ENCODE data around the gene MKLN1. TPM values are rescaled to one million over a fixed set of nuclear protein-coding genes. Genes with fewer than 3 reads are reported as not detected.
"Not testable (repeated sequence)": the region's sequence is repeated elsewhere in the genome, so short reads cannot be mapped to it uniquely, and the experiment has no call there.

Gene MKLN1
- total RNA-seq, 1 experiment from 2014 or later, result 11.2 TPM

GRCh38 chr7:131400681-131401176, 73.1 kb downstream of the MKLN1 start:
- peak; percentile 23 for DNase-seq (ENCODE audit: low spot score)

GRCh38 chr7:131401194-131401593, 73.5 kb downstream of the MKLN1 start:
- DNase-seq (ENCODE audit: low spot score), result no peak

- DNase-seq (ENCODE audit: low spot score), result no peak
Observed at GRCh38 chr7:131403322-131403721, 75.6 kb downstream of the MKLN1 start.

- DNase-seq (ENCODE audit: low spot score), result no peak
Observed at GRCh38 chr7:131404226-131404911, 76.7 kb downstream of the MKLN1 start.

DNA sequence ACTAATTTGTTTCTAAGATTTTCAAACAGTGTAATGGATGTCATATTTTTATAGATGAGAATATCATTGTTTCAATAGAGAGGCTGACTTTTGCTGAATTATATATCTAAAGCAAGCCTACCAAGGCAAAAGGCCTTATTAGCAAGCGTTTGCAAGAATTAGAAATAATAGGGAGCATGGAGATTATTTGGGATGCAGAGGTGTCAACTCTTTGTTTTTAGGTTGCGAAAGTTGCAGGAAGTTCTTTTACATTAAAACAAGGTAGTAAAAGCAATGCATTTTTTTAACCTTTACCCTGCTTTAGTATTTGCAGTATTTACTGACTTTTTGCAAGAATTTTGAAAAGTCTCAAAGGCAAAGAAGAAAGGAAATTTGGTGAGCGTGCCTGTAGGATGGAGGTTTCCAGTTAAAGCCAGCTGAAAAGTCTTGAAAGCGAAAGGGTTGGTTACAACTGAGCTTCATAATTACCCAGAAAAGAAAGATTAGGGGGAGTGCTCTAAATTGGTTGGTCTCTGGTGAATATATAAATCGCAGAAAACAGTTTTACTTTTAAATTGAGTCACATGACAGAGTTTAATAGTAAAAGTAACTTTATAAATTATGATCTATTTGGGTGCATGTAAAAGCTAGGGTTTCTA, 81.6 kb downstream of the MKLN1 start:
- no peak for DNase-seq (ENCODE audit: low spot score)

DNA sequence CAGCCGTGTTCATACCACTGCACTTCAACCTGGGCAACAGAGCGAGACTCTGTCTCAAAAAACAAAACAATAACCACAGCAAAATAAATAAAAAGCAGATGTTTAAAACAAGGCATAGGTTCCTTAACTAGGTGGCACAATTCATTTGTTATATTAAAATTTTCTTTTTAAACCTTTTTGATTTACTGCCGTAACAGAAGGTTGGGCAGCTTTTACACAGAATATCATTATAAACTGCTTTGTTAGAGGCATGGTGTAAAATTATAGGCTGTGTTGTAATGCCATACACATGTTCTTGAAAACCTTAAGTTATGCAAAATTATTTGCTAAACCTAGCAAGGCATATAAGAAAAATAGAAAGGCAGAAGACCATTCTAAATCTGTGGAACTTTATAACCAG, 84.4 kb downstream of the MKLN1 start:
- DNase-seq (ENCODE audit: low spot score), result no peak

GRCh38 chr7:131413711-131414110, 86.0 kb downstream of the MKLN1 start:
- DNase-seq (ENCODE audit: low spot score), result no peak

- DNase-seq (ENCODE audit: low spot score), result peak; percentile 67
Observed at GRCh38 chr7:131424219-131424822, 96.6 kb downstream of the MKLN1 start.

DNA sequence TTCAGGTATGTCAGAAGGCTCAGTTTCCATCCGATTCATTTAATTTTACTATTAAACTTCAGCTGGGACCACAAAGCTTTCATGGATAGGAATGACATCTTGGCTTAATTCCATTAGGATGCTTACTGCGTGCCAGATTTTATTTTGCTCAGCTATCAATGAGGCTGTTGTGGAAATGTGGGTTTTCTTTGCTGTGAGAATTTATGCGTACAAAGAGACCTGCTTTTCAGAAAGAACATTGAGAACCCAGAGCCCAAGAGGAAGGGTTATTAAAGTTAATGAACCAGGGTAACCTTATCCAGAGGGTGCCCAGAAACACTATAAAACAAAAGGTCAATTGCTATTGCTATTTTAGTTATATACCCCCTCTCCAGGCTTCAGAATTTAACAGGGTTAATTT, 98.3 kb downstream of the MKLN1 start:
- no peak for DNase-seq (ENCODE audit: low spot score)

- not testable (repeated sequence) for DNase-seq (ENCODE audit: low spot score)
Observed at GRCh38 chr7:131430826-131431225, 103.2 kb downstream of the MKLN1 start.

GRCh38 chr7:131431289-131431688, 103.6 kb downstream of the MKLN1 start:
- no peak for DNase-seq (ENCODE audit: low spot score)

GRCh38 chr7:131431756-131432155, 104.1 kb downstream of the MKLN1 start:
- DNase-seq (ENCODE audit: low spot score), result no peak

GRCh38 chr7:131436384-131436783, 108.7 kb downstream of the MKLN1 start:
- no peak for DNase-seq (ENCODE audit: low spot score)

GRCh38 chr7:131438969-131439368, 111.3 kb downstream of the MKLN1 start:
- DNase-seq (ENCODE audit: low spot score), result no peak

GRCh38 chr7:131443496-131443895, 115.8 kb downstream of the MKLN1 start:
- DNase-seq (ENCODE audit: low spot score), result no peak

DNA sequence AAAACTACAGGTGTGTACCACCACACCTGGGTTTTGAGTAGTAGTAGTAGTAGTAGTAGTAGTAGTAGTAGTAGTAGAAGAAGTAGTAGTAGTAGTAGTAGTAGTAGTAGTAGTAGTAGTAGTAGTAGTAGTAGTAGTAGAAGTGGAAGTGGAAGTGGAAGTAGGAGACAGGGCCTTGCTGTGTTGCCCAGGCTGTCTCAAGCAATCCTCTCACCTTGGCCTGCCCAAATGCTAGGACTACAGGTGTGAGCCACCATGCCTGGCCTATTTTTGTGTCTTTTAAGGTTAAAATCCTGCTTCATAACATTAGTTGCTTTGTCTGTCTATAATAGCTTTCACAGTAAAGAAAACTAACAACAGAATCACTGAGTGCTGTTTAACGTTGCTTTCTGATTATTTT, 117.0 kb downstream of the MKLN1 start:
- DNase-seq (ENCODE audit: low spot score), result no peak

- no peak for DNase-seq (ENCODE audit: low spot score)
Observed at GRCh38 chr7:131449373-131449902, 121.8 kb downstream of the MKLN1 start.

DNA sequence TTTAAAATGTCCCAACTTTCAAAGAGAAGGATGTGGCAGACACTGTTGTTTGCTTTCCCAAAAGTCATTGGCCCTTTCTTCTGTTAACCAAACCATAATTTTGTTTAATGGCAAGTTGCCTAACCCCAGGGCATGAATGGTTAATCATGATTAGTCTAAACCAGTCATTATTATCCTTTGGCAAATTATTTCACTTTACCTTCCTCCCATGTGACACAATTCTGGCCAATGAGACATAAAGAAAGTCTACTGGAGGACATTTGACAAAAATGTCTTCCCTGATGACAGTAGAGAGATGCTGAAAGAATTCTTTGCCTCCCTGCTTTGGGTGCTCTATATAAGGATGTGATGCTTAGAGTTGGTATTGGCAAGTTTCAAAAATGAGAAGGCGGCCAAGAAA, 126.8 kb downstream of the MKLN1 start:
- DNase-seq (ENCODE audit: low spot score), result no peak

DNA sequence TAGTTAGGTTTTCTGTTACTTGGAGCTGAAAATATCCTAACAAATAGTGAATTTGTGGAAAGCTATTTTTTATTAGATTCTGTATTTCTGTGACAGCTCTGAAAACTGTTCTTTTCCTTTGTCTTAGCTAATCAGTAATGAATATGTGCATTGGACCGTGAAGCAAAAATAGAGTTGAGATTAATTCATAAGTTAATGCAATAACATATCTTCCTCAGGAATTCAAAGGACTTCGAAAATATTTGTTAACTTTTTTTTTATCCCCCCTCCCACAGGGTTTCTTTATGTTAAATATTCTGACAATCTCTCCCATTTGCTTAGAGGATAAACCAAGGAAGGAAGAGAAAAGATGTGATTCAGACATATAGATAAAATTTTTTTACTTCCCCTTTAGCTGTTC, 127.3 kb downstream of the MKLN1 start:
- peak; percentile 14 for DNase-seq (ENCODE audit: low spot score)

DNA sequence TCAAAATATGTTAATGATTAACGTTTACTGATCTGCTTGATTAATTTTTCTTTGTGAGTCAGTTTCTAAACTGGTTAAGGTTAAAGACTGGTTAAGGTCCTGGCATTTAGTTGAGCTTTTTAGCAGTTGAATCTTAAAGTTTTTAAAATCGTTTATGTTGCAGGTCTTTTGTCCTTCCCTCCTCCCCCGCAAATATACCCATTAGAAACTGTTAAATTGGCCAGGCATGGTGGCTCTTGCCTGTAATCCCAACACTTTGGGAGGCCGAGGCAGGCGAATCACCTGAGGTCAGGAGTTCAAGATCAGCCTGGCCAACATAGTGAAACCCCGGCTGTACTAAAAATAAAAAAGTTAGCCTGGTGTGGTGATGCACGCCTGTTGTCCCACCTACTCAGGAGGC, 127.9 kb downstream of the MKLN1 start:
- DNase-seq (ENCODE audit: low spot score), result no peak

- DNase-seq (ENCODE audit: low spot score), result no peak
Observed at GRCh38 chr7:131456338-131456737, 128.7 kb downstream of the MKLN1 start.

- peak; percentile 56 for DNase-seq (ENCODE audit: low spot score)
Observed at GRCh38 chr7:131459256-131459655, 131.6 kb downstream of the MKLN1 start.

DNA sequence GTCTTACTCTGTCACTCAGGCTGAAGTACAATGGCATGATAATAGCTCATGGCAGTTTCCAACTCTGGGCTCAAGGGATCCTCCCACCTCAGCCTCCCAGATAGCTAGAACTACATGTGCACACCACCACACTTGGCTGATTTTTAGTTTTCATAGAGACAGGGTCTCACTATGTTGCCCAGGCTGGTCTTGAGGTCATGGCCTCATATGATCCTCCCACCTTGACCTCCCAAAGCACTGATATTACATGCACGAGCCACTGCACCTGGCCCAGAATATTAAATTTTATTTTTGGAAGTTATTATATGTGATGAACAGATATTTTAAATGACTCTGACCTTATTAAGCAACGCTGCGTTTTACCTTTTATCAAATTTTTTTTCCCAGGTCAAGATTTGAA, 134.4 kb downstream of the MKLN1 start:
- DNase-seq (ENCODE audit: low spot score), result no peak
